HG03039 (cell line): Measurements from ENCODE around the gene NKIRAS2.

ENCODE experiments used
- ATAC-seq: cut with Tn5 transposase; IDR thresholded peaks from one replicate; pipeline ENCODE4 v1.9.1; 2021; ENCODE audit warnings: mild to moderate bottlenecking, moderate library complexity; ENCODE audit not compliant: unreplicated experiment

NKIRAS2 gene

GRCh38 chr17:42019509-42020404 lies at the start of gene NKIRAS2:
TSS of gene NKIRAS2 (plus strand) at chr17:42020090. CDS start at chr17:42021578, 1,488 bp downstream.
- ATAC-seq = peak; percentile 57

DNA sequence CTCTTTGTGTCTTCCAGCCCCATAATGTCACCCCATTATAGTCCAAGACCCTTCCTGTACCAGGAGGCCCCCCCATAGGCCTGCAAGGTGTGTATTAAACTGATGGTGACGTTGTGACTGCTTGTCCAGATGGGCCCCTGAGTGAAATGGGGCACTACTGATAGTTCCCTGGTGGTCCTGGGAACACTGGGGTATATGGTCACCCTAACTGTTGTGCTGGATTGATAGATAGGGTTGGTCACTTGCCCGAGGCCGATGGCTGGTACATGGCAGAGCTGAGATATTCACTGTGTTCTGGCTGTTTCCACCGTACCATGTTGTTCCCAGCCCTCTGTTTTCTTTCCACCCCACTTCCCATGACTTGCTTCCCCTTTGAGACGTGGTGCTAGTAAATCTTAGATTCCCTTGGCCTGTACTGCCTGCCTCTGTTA lies 49.0 kb upstream of the NKIRAS2 start:
- no peak for ATAC-seq

DNA sequence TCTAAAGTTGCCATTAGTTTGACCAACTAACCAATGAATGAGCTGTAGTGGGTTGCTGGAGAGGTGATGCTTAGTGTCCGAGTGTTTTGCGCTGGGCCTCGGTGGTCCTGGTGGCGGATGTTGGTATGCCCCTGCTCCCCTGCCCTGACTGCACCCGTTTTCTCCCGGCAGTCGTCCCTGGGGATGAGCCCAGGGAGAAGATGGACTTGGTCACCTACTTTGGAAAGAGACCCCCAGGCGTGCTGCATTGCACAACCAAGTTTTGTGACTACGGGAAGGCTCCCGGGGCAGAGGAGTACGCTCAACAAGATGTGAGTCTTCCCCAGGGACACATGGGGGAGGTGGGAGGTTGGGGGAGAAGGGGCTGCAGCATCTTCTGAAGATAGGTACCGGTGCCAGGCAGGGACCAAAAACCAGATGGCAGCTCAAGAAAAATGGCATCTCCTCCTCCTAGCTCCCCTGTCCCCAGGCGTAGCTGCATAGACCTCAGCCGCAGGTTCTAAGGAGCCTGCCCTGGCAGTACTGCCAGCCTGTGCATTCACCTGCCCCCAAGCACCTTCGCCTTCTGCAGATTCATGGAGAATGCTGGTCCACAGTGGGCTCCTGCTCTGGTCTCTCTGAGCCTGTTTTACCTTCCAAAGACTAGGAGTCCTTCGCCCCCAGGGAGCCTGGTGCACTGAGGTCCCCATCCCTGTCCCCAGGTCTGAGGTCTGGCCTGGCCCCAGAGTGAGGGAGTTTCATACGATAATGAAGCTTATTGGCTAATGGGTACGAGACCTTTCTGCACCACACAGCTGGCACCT lies 48.0 kb upstream of the NKIRAS2 start:
- no peak for ATAC-seq

GRCh38 chr17:41972571-41973407 lies 47.1 kb upstream of the NKIRAS2 start:
- no peak for ATAC-seq

DNA sequence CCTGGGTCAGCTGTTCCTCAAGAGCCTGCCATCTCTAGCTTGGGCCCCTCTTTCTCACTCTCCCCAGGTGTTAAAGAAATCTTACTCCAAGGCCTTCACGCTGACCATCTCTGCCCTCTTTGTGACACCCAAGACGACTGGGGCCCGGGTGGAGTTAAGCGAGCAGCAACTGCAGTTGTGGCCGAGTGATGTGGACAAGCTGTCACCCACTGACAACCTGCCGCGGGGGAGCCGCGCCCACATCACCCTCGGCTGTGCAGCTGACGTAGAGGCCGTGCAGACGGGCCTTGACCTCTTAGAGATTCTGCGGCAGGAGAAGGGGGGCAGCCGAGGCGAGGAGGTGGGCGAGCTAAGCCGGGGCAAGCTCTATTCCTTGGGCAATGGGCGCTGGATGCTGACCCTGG lies 46.5 kb upstream of the NKIRAS2 start:
- ATAC-seq = no peak

- no peak for ATAC-seq
Observed at GRCh38 chr17:41974031-41974430, 45.9 kb upstream of the NKIRAS2 start.

DNA sequence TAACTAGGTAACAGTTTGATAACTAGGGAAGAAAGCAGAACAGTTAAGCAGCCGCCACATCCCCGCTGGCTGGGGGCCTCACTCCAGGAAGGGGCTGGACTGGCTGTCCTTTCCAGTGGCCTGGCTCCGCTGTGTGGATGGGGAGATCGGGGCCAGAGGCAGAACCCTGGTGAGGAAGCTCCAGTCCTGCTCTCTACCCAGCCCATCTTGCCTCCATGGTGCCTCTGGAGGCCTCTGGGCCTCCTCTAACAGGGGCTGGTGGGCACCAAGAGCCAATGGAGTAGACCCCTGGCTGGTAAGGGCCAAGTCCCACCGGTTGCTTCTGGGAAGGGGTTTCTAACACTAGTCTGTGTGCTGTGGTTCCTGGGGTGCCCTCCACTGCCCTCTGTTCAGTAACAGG lies 45.2 kb upstream of the NKIRAS2 start:
- no peak for ATAC-seq

DNA sequence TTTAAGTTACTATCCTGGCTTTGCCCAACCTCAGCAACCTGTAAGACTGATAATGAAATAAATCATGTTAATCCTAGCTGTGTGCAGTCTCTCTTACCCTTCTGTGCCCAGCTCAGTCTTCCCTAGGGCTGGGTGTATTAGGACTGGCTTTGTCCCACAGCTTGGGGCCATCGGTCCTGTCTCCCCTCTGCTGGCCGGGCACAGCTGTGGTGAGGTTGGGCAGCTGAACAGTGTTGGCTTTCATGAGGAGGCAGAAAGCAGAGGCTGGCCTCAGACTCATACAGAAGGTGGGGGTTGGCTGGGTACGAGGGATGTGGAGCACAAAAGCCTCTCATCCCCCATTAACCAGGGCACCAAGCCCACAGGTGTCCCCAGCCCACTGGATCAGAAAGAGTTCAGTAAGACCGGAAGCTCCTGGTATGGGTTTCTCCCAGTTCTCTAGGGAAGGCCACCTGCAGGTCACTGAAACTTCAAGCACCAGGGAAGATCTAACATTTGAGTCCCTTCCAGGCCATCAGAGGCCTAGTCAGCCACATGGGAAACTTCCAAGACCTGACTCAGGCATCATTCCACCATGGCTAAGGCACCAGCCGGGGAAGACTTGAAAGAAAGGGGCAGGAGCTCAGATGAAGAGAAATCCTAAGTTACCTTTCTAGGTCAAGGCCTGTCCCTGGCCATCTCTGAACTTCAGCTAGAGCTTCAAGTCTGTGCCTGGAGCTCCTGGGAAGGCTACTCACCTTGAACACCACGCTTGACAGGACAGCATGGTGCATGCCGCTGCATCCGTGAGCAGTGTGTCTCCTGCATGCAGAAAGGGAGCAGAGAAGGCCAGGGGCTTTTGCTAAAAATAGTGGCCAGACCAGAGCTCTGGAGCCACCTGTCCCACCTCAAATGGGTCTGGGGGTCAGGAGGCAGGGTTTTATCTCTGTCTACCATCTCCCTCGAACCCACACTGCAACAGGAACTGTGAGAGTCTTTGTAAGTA lies 44.5 kb upstream of the NKIRAS2 start:
- no peak for ATAC-seq

DNA sequence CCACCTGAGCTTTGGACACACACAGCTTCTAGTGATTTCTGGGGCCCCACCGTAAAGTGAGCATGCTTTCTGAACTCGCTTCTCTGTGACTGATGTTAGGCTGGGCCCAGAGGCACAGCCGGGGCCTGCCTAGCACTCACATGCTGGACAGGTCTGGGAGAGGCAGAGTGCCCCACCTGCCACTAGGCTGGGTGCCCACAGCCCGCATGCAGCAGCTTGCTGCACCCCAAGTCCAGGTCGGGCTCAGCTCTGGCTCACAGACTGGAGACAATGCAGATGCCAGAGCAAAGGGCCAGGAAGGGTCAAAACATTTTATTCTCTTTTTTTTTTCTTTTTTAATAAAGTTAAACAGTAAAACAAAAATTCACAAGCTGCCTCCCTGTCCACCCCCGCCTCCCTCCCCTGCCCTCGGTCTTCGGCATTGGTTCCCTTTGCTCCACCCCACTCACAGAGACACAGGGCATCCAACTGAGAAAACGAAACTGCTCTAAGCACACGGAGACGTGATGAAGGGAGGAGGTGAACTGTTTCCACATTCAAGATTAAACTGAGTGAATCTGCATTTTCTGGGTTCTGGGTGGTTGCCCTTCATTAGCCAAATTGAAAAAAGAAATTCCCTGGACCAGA lies 43.6 kb upstream of the NKIRAS2 start:
- no peak for ATAC-seq

GRCh38 chr17:41977991-41978390 lies 41.9 kb upstream of the NKIRAS2 start:
- no peak for ATAC-seq

DNA sequence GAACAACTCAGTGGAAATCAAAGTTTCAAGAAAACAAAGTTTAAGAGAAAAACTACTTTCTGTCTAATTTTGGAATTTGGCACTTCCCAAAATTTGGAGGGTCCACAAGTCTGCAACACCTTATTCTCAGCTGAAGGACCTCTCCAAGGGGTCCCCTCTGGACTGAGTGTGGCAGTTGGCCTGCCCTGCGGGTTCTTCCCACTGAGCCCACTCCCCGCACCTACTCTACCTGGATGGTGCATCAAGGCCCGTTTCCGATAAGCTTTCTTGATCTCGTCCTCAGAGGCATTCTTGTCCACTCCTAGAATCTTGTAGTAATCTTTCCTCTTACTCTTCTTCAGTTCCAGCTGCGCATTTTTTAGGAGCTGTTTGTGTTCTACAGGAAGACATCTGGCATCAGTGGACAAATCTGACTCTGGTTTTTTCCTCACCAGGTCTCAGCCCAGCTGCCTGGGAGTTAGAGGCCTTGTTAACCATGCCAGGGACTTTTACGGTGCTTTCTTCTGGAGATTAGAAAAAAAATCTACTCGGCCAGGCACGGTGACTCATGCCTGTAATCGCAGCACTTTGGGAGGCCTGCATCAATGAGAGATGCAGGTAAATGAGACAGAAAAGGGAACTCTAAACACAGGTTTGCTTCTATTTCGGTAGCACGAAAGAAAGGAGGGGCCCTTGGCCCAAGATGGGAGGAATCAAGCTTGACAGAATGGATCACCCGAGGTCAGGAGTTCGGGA lies 37.7 kb upstream of the NKIRAS2 start:
- no peak for ATAC-seq

DNA sequence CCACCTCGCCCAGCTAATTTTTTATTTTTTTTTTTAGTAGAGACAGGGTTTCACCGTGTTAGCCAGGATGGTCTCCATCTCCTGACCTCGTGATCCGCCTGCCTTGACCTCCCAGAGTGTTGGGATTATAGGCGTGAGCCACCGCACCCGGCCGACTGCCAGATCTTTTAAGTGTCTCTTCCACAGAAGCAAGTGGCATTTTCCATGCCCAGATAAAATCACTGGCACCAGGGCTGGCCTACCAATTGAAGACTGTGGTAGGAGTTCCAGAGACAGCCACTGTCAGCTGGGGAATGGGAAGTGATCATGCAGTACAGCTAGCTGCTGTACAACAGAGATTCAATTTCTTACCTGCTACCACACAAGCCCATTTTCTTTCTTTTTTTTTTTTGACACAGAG lies 35.4 kb upstream of the NKIRAS2 start:
- no peak for ATAC-seq

- no peak for ATAC-seq
Observed at GRCh38 chr17:41985919-41986318, 34.0 kb upstream of the NKIRAS2 start.

DNA sequence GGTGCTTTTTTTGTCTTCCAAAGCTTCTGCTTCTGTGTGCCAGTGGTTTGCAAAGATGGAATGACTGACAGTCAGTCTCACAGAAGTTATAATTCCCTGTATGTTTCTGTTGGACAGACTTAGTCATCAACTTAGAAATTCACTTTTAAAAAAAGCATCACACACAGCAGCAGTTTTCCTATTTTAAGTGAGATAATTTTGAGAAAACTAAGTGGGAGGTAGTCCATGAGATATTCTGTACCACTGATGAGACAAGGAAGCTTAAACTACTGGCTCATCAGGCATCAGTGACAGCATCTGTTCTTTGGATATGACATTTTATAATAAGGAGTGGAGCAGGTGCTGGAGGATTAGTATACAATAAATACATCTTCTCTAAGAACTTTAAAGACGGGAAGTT lies 33.3 kb upstream of the NKIRAS2 start:
- no peak for ATAC-seq

GRCh38 chr17:41987642-41988041 lies 32.2 kb upstream of the NKIRAS2 start:
- no peak for ATAC-seq

- ATAC-seq = no peak
Observed at GRCh38 chr17:41988418-41988817, 31.5 kb upstream of the NKIRAS2 start.

GRCh38 chr17:41989702-41990419 lies 30.0 kb upstream of the NKIRAS2 start:
- no peak for ATAC-seq

GRCh38 chr17:41992576-41992975 lies 27.3 kb upstream of the NKIRAS2 start:
- ATAC-seq = no peak
